Measurements from ENCODE around the gene HLA-DOA. TPM values are rescaled to one million over a fixed set of nuclear protein-coding genes. Genes with fewer than 3 reads are reported as not detected.

HLA-DOA gene
- total and polyA plus RNA-seq, 10 of the 15 experiments (the other 5 are each of a cell fraction or from before 2014, with no cell fraction given), result 8.8 to 108 (median 58.3) TPM

DNA sequence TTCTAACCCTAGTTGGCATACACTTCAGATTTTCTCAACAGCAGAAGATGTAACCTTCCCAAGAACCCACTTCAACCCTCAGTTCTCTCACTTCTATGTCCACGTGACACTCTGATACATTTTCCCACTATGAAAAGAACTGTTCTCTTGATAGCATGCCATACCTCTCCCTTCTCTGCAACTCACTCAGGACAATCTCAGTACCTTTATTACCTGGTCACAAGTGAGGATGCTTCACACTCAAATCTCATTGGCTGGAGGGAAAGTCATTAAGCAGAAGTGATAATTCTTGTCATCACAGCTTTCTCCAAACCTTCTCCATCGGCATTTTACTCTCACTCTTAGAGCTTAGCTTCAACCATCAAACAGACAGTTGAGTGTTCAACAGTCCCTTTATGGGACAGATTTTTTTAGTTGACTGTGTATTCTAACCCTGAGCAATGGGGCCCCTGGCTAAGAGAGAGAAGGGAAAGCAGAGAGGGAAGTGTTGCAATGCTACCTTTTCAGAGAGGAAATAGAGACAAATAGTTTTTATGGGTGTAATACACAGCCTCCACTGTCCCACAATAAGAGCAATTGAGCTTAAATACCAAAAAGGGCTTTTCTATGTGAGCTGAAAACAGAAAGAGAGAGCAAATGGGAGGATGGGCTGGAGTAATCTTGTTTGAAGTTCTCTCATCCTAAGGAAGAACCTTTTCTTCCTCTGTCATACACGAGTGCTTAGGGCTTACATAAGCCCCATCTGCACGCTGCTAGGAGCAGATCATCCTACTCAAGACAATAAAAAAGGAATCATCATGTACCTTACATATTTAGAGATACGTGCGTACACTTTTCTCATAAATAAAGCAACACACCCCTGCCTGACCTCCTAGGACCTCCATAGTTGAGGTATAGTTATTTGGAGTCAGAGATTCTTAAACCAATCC is 48.1 kb upstream of the HLA-DOA start (continued):
- TF ChIP-seq YY1 (IDR thresholded peaks at IDR 0.05; ENCODE audit: low read depth, low read length) (0 out of 2 replicates have a peak, but pooled peaks have one; percentile 1), SRF (IDR thresholded peaks at IDR 0.05; ENCODE audit: low read depth in 2 of 2, low read length in 2 of 2) (no peak), TAF1 (IDR thresholded peaks at IDR 0.05; ENCODE audit: borderline replicate concordance, low read depth, low read length) (peak; percentile 35; the same call in 1 of the 2 replicates), MYB (IDR thresholded peaks at IDR 0.05; ENCODE audit: borderline replicate concordance, low read depth, low read length) (no peak), RFX5 (IDR thresholded peaks at IDR 0.05; ENCODE audit: low read depth, low read length) (peak; percentile 95), STAT1 (conservative IDR thresholded peaks at IDR 0.05) (no peak), CBX5 (IDR thresholded peaks at IDR 0.05; ENCODE audit: low read depth) (peak; percentile 47; the same call in 1 of the 2 replicates), ASH2L (IDR thresholded peaks at IDR 0.05; ENCODE audit: borderline replicate concordance, low read depth) (no peak), CREB1 (IDR thresholded peaks at IDR 0.05; ENCODE audit: low read depth) (peak; percentile 92), MTA3 (IDR thresholded peaks at IDR 0.05; ENCODE audit: borderline replicate concordance, low read length) (peak; percentile 65; the same call in 1 of the 2 replicates), CREM (IDR thresholded peaks at IDR 0.05; ENCODE audit: low read depth) (peak; percentile 80), SMAD5 (IDR thresholded peaks at IDR 0.05; ENCODE audit: low read depth) (peak; percentile 62), ATF3 (IDR thresholded peaks at IDR 0.05; ENCODE audit: borderline replicate concordance, extremely low read depth, low read depth, low read length) (no peak), EED (IDR thresholded peaks at IDR 0.05; ENCODE audit: low read depth) (0 out of 2 replicates have a peak, but pooled peaks have one; percentile 19), ETV6 (conservative IDR thresholded peaks at IDR 0.05 in 1 of 2, IDR thresholded peaks at IDR 0.05 in 1 of 2; ENCODE audit: borderline replicate concordance in 1 of 2, low read depth in 1 of 2) (no peak), RCOR1 (conservative IDR thresholded peaks at IDR 0.05; ENCODE audit: low read depth, low read length) (no peak), IKZF2 (IDR thresholded peaks at IDR 0.05) (no peak), ZNF274 (IDR thresholded peaks at IDR 0.05; ENCODE audit: insufficient read depth, insufficient read length) (no peak), WRNIP1 (IDR thresholded peaks at IDR 0.05; ENCODE audit: borderline replicate concordance, low read depth, low read length) (no peak), HDAC2 (IDR thresholded peaks at IDR 0.05) (no peak), PML (IDR thresholded peaks at IDR 0.05; ENCODE audit: low read length) (peak; percentile 83), RUNX3 (IDR thresholded peaks at IDR 0.05; ENCODE audit: low read length) (no peak), EP300 (IDR thresholded peaks at IDR 0.05; ENCODE audit: borderline replicate concordance in 1 of 2, control insufficient read depth in 1 of 2, low read depth in 2 of 2, low read length in 2 of 2) (no peak), ZNF592 (IDR thresholded peaks at IDR 0.05) (no peak), BRCA1 (IDR thresholded peaks at IDR 0.05; ENCODE audit: low read depth, low read length) (no peak), HDAC6 (IDR thresholded peaks at IDR 0.05; ENCODE audit: unreplicated experiment) (no peak), CHD2 (IDR thresholded peaks at IDR 0.05; ENCODE audit: borderline replicate concordance, low read depth, low read length) (no peak), NFYB (IDR thresholded peaks at IDR 0.05; ENCODE audit: insufficient read depth, low read depth, low read length) (peak; percentile 89)
